ENCODE measurements around the gene SPTBN1.
"Not testable (repeated sequence)": the region's sequence is repeated elsewhere in the genome, so short reads cannot be mapped to it uniquely, and the experiment has no call there.

The SPTBN1 gene

GRCh38 chr2:54480025-54480424, 23.9 kb downstream of the SPTBN1 start:
- ATAC-seq (replicated peaks; ENCODE audit: extremely low read depth, poor library complexity, severe bottlenecking) (no peak), DNase-seq (ENCODE audit: low spot score in 2 of 2) (no peak)
- Mint-ChIP-seq H3K27me3 (no peaks in the 10 kb centered on the region), H3K9me3 (no peaks in the 10 kb centered on the region), H3K4me1 (peaks cover 12% of the 10 kb centered on the region), H3K4me3 (no peak overlapping the region), H3K27ac (ENCODE audit: low read depth) (no peak overlapping the region), H3K36me3 (ENCODE audit: insufficient read depth) (no peaks in the 10 kb centered on the region)

- no peak for DNase-seq (ENCODE audit: low spot score in 2 of 2)
- ATAC-seq (replicated peaks; ENCODE audit: extremely low read depth, poor library complexity, severe bottlenecking): no peak
- no peak overlapping the region for H3K4me3 Mint-ChIP-seq
- no peak overlapping the region for H3K27ac Mint-ChIP-seq (ENCODE audit: low read depth)
- peaks cover 12% of the 10 kb centered on the region for H3K4me1 Mint-ChIP-seq
- no peaks in the 10 kb centered on the region for H3K9me3 Mint-ChIP-seq
- no peaks in the 10 kb centered on the region for H3K27me3 Mint-ChIP-seq
- no peaks in the 10 kb centered on the region for H3K36me3 Mint-ChIP-seq (ENCODE audit: insufficient read depth)
Measured at GRCh38 chr2:54481686-54482085, 25.6 kb downstream of the SPTBN1 start.

- peaks cover 7% of the 10 kb centered on the region for H3K4me1 Mint-ChIP-seq
- no peak overlapping the region for H3K27ac Mint-ChIP-seq (ENCODE audit: low read depth)
- no peaks in the 10 kb centered on the region for H3K27me3 Mint-ChIP-seq
- no peak overlapping the region for H3K4me3 Mint-ChIP-seq
- H3K36me3 Mint-ChIP-seq (ENCODE audit: insufficient read depth): no peaks in the 10 kb centered on the region
- ATAC-seq (replicated peaks; ENCODE audit: extremely low read depth, poor library complexity, severe bottlenecking) (no peak), DNase-seq (ENCODE audit: low spot score in 2 of 2) (no peak)
- no peaks in the 10 kb centered on the region for H3K9me3 Mint-ChIP-seq
Measured at GRCh38 chr2:54482715-54483114, 26.6 kb downstream of the SPTBN1 start.

- ATAC-seq (replicated peaks; ENCODE audit: extremely low read depth, poor library complexity, severe bottlenecking) (no peak), DNase-seq (ENCODE audit: low spot score in 2 of 2) (no peak)
- Mint-ChIP-seq H3K4me3 (no peak overlapping the region), H3K27ac (ENCODE audit: low read depth) (no peak overlapping the region), H3K9me3 (no peaks in the 10 kb centered on the region), H3K36me3 (ENCODE audit: insufficient read depth) (no peaks in the 10 kb centered on the region), H3K4me1 (no peaks in the 10 kb centered on the region), H3K27me3 (no peaks in the 10 kb centered on the region)
Measured at GRCh38 chr2:54483426-54483825, 27.3 kb downstream of the SPTBN1 start.

- not testable (repeated sequence) for H3K4me3 Mint-ChIP-seq; H3K36me3 Mint-ChIP-seq (ENCODE audit: insufficient read depth); H3K9me3 Mint-ChIP-seq; ATAC-seq (replicated peaks; ENCODE audit: extremely low read depth, poor library complexity, severe bottlenecking); H3K4me1 Mint-ChIP-seq; H3K27ac Mint-ChIP-seq (ENCODE audit: low read depth); H3K27me3 Mint-ChIP-seq; DNase-seq (ENCODE audit: low spot score in 2 of 2)
Measured at GRCh38 chr2:54485756-54486155, 29.6 kb downstream of the SPTBN1 start.

GRCh38 chr2:54486766-54487165, 30.6 kb downstream of the SPTBN1 start:
- H3K4me3 Mint-ChIP-seq: no peak overlapping the region
- H3K27ac Mint-ChIP-seq (ENCODE audit: low read depth): no peak overlapping the region
- DNase-seq (ENCODE audit: low spot score in 2 of 2): no peak

GRCh38 chr2:54490863-54491262, 34.7 kb downstream of the SPTBN1 start:
- Mint-ChIP-seq H3K27me3 (peaks cover 36% of the 10 kb centered on the region), H3K36me3 (ENCODE audit: insufficient read depth) (no peaks in the 10 kb centered on the region), H3K9me3 (no peaks in the 10 kb centered on the region), H3K27ac (ENCODE audit: low read depth) (no peak overlapping the region), H3K4me1 (no peaks in the 10 kb centered on the region), H3K4me3 (no peak overlapping the region)
- ATAC-seq (replicated peaks; ENCODE audit: extremely low read depth, poor library complexity, severe bottlenecking): no peak
- DNase-seq (ENCODE audit: low spot score in 2 of 2): no peak

More at GRCh38 chr2:54486766-54487165, 30.6 kb downstream of the SPTBN1 start:
- Mint-ChIP-seq H3K9me3 (no peaks in the 10 kb centered on the region), H3K27me3 (peaks cover 12% of the 10 kb centered on the region), H3K36me3 (ENCODE audit: insufficient read depth) (no peaks in the 10 kb centered on the region), H3K4me1 (no peaks in the 10 kb centered on the region)
- ATAC-seq (replicated peaks; ENCODE audit: extremely low read depth, poor library complexity, severe bottlenecking): no peak

GRCh38 chr2:54492335-54492734, 36.2 kb downstream of the SPTBN1 start:
- H3K27ac Mint-ChIP-seq (ENCODE audit: low read depth): no peak overlapping the region
- H3K9me3 Mint-ChIP-seq: no peaks in the 10 kb centered on the region
- DNase-seq (ENCODE audit: low spot score in 2 of 2): no peak
- no peaks in the 10 kb centered on the region for H3K4me1 Mint-ChIP-seq
- no peak overlapping the region for H3K4me3 Mint-ChIP-seq
- H3K36me3 Mint-ChIP-seq (ENCODE audit: insufficient read depth): no peaks in the 10 kb centered on the region
- no peak for ATAC-seq (replicated peaks; ENCODE audit: extremely low read depth, poor library complexity, severe bottlenecking)
- peaks cover 36% of the 10 kb centered on the region for H3K27me3 Mint-ChIP-seq

- no peaks in the 10 kb centered on the region for H3K9me3 Mint-ChIP-seq
- no peak for DNase-seq (ENCODE audit: low spot score in 2 of 2)
- no peaks in the 10 kb centered on the region for H3K36me3 Mint-ChIP-seq (ENCODE audit: insufficient read depth)
- H3K27ac Mint-ChIP-seq (ENCODE audit: low read depth): no peak overlapping the region
- H3K4me1 Mint-ChIP-seq: no peaks in the 10 kb centered on the region
- H3K27me3 Mint-ChIP-seq: peaks cover 36% of the 10 kb centered on the region
- ATAC-seq (replicated peaks; ENCODE audit: extremely low read depth, poor library complexity, severe bottlenecking): no peak
- no peak overlapping the region for H3K4me3 Mint-ChIP-seq
Measured at GRCh38 chr2:54494087-54494486, 38.0 kb downstream of the SPTBN1 start.

GRCh38 chr2:54496920-54497319, 40.8 kb downstream of the SPTBN1 start:
- no peaks in the 10 kb centered on the region for H3K9me3 Mint-ChIP-seq
- ATAC-seq (replicated peaks; ENCODE audit: extremely low read depth, poor library complexity, severe bottlenecking): no peak
- H3K4me3 Mint-ChIP-seq: no peak overlapping the region
- H3K4me1 Mint-ChIP-seq: no peaks in the 10 kb centered on the region
- peaks cover 24% of the 10 kb centered on the region for H3K27me3 Mint-ChIP-seq
- H3K27ac Mint-ChIP-seq (ENCODE audit: low read depth): no peak overlapping the region
- DNase-seq (ENCODE audit: low spot score in 2 of 2): no peak
- H3K36me3 Mint-ChIP-seq (ENCODE audit: insufficient read depth): no peaks in the 10 kb centered on the region

GRCh38 chr2:54497763-54498680, 41.9 kb downstream of the SPTBN1 start:
- Mint-ChIP-seq H3K27me3 (peaks cover 24% of the 10 kb centered on the region), H3K4me3 (no peak overlapping the region), H3K4me1 (no peaks in the 10 kb centered on the region), H3K9me3 (no peaks in the 10 kb centered on the region), H3K27ac (ENCODE audit: low read depth) (no peak overlapping the region), H3K36me3 (ENCODE audit: insufficient read depth) (no peaks in the 10 kb centered on the region)
- ATAC-seq (replicated peaks; ENCODE audit: extremely low read depth, poor library complexity, severe bottlenecking): no peak
- no peak for DNase-seq (ENCODE audit: low spot score in 2 of 2)

GRCh38 chr2:54499661-54500060, 43.5 kb downstream of the SPTBN1 start:
- Mint-ChIP-seq H3K4me3 (no peak overlapping the region), H3K9me3 (no peaks in the 10 kb centered on the region), H3K36me3 (ENCODE audit: insufficient read depth) (no peaks in the 10 kb centered on the region), H3K27me3 (peaks cover 8% of the 10 kb centered on the region), H3K27ac (ENCODE audit: low read depth) (no peak overlapping the region), H3K4me1 (no peaks in the 10 kb centered on the region)
- ATAC-seq (replicated peaks; ENCODE audit: extremely low read depth, poor library complexity, severe bottlenecking): no peak
- DNase-seq (ENCODE audit: low spot score in 2 of 2): no peak

- Mint-ChIP-seq H3K9me3 (no peaks in the 10 kb centered on the region), H3K36me3 (ENCODE audit: insufficient read depth) (no peaks in the 10 kb centered on the region), H3K27me3 (no peaks in the 10 kb centered on the region), H3K27ac (ENCODE audit: low read depth) (no peak overlapping the region), H3K4me3 (no peak overlapping the region), H3K4me1 (no peaks in the 10 kb centered on the region)
- no peak for ATAC-seq (replicated peaks; ENCODE audit: extremely low read depth, poor library complexity, severe bottlenecking)
- DNase-seq (ENCODE audit: low spot score in 2 of 2): no peak
Measured at GRCh38 chr2:54500404-54501205, 44.5 kb downstream of the SPTBN1 start.

All from central memory CD8-positive, alpha-beta T cell (primary cell).